H9 (cell line): Measurements from ENCODE around the gene LHFPL2. TPM values are rescaled to one million over a fixed set of nuclear protein-coding genes. Genes with fewer than 3 reads are reported as not detected.

ENCODE experiments used
- DNase-seq: peaks from one replicate; pipeline ENCODE4 v3.0.0-alpha.2; 2017
- H2AFZ ChIP-seq: one replicate; pipeline ENCODE4 v1.6.1; 2013; ENCODE audit warnings: mild to moderate bottlenecking, low read length, control low read depth, moderate library complexity
- H2AK5ac ChIP-seq: 2 replicates; pipeline ENCODE4 v1.6.1; 2013; ENCODE audit warnings: low read length, control low read depth, mixed read lengths; ENCODE audit not compliant: insufficient read length
- H2BK120ac ChIP-seq: one replicate; pipeline ENCODE4 v1.6.1; 2013; ENCODE audit warnings: low read depth, mild to moderate bottlenecking, low read length, control low read depth, inconsistent platforms; ENCODE audit not compliant: poor library complexity, severe bottlenecking
- H2BK12ac ChIP-seq: 2 replicates; pipeline ENCODE4 v1.6.1; 2013; ENCODE audit warnings: low read length, control low read depth, mixed read lengths, low read depth; ENCODE audit not compliant: insufficient read length
- H2BK15ac ChIP-seq: 2 replicates; pipeline ENCODE4 v1.6.1; 2013; ENCODE audit warnings: low read depth, low read length, control low read depth
- H2BK20ac ChIP-seq: one replicate; pipeline ENCODE4 v1.6.1; 2013; ENCODE audit warnings: low read depth, mild to moderate bottlenecking, low read length, control low read depth, inconsistent platforms; ENCODE audit not compliant: poor library complexity, severe bottlenecking
- H2BK5ac ChIP-seq: 2 replicates; pipeline ENCODE4 v1.6.1; 2013; ENCODE audit warnings: low read length, control low read depth, mixed read lengths; ENCODE audit not compliant: insufficient read length
- H3K14ac ChIP-seq: 2 replicates; pipeline ENCODE4 v1.6.1; 2013; ENCODE audit warnings: low read length, control low read depth; ENCODE audit not compliant: insufficient read depth
- H3K18ac ChIP-seq: 2 replicates; pipeline ENCODE4 v1.6.1; 2013; ENCODE audit warnings: low read depth, mild to moderate bottlenecking, mixed read lengths, low read length, control low read depth; ENCODE audit not compliant: insufficient read length
- H3K23ac ChIP-seq: 2 replicates; pipeline ENCODE4 v1.6.1; 2013; ENCODE audit warnings: low read length, control low read depth, mixed read lengths, low read depth; ENCODE audit not compliant: insufficient read length
- H3K23me2 ChIP-seq: 2 replicates; pipeline ENCODE4 v1.6.1; 2013; ENCODE audit warnings: low read depth, mild to moderate bottlenecking, mixed read lengths, low read length, control low read depth; ENCODE audit not compliant: insufficient read length, poor library complexity, severe bottlenecking
- H3K27ac ChIP-seq: 2 replicates; pipeline ENCODE4 v1.5.1; 2013; ENCODE audit warnings: low read length, control low read depth, mixed read lengths, low read depth; ENCODE audit not compliant: insufficient read length
- H3K27me3 ChIP-seq: 2 replicates; pipeline ENCODE4 v1.6.1; 2013; ENCODE audit warnings: low read length, control low read depth, inconsistent platforms; ENCODE audit not compliant: insufficient read depth
- H3K4ac ChIP-seq: 2 replicates; pipeline ENCODE4 v1.6.1; 2013; ENCODE audit warnings: low read depth, mild to moderate bottlenecking, control low read depth, inconsistent platforms, low read length, moderate library complexity
- H3K4me1 ChIP-seq: 2 replicates; pipeline ENCODE4 v1.6.1; 2013; ENCODE audit warnings: low read length, control low read depth, inconsistent platforms; ENCODE audit not compliant: insufficient read depth
- H3K4me2 ChIP-seq: 2 replicates; pipeline ENCODE4 v1.6.1; 2013; ENCODE audit warnings: low read length, control low read depth, mixed read lengths; ENCODE audit not compliant: insufficient read length, insufficient read depth
- H3K56ac ChIP-seq: 2 replicates; pipeline ENCODE4 v1.6.1; 2013; ENCODE audit warnings: low read depth, mild to moderate bottlenecking, mixed read lengths, low read length, control low read depth; ENCODE audit not compliant: insufficient read length
- H3K79me1 ChIP-seq: 2 replicates; pipeline ENCODE4 v1.6.1; 2013; ENCODE audit warnings: low read depth, mild to moderate bottlenecking, moderate library complexity, low read length, control low read depth, inconsistent platforms; ENCODE audit not compliant: insufficient read depth, poor library complexity, severe bottlenecking
- H3K79me2 ChIP-seq: 2 replicates; pipeline ENCODE4 v1.6.1; 2013; ENCODE audit warnings: low read length, control low read depth, inconsistent platforms; ENCODE audit not compliant: insufficient read depth
- H3K9ac ChIP-seq: 2 replicates; pipeline ENCODE4 v1.6.1; 2013; ENCODE audit warnings: low read length, control low read depth, mixed read lengths; ENCODE audit not compliant: insufficient read length; ENCODE audit errors: extremely low read depth
- H3K9me3 ChIP-seq: one replicate; pipeline ENCODE4 v1.6.1; 2013; ENCODE audit warnings: low read depth, low read length, inconsistent platforms; ENCODE audit not compliant: control insufficient read depth
- H3T11ph ChIP-seq: one replicate; pipeline ENCODE4 v1.6.1; 2013; ENCODE audit warnings: mild to moderate bottlenecking, low read length, control low read depth, inconsistent platforms
- H4K20me1 ChIP-seq: one replicate; pipeline ENCODE4 v1.6.1; 2013; ENCODE audit not compliant: control insufficient read depth, insufficient read length, insufficient read depth
- H4K5ac ChIP-seq: 2 replicates; pipeline ENCODE4 v1.6.1; 2013; ENCODE audit warnings: low read depth, mild to moderate bottlenecking, mixed read lengths, low read length, control low read depth; ENCODE audit not compliant: insufficient read length
- H4K8ac ChIP-seq: replicated peaks from 2 replicates; pipeline ENCODE4 v1.6.1; 2013; ENCODE audit warnings: low read length, control low read depth, mixed read lengths, low read depth; ENCODE audit not compliant: insufficient read length
- H4K91ac ChIP-seq: 2 replicates; pipeline ENCODE4 v1.6.1; 2013; ENCODE audit warnings: low read depth, mild to moderate bottlenecking, moderate library complexity, mixed read lengths, low read length, control low read depth; ENCODE audit not compliant: insufficient read length
- H3K27ac Mint-ChIP-seq, 3 experiments: 2 replicates in 2 of 3; 3 replicates in 1 of 3; pipeline ENCODE4 v1.8.0; 2020 to 2021; ENCODE audit warnings: mixed read lengths in 3 of 3, mild to moderate bottlenecking in 1 of 3, moderate library complexity in 1 of 3
- H3K27me3 Mint-ChIP-seq: 2 replicates; pipeline ENCODE4 v1.8.0; 2021; ENCODE audit warnings: low read depth, mild to moderate bottlenecking, moderate library complexity, mixed read lengths
- H3K36me3 Mint-ChIP-seq, 3 experiments: 2 replicates in 2 of 3; 3 replicates in 1 of 3; pipeline ENCODE4 v1.8.0; 2020 to 2021; ENCODE audit warnings: low read depth in 3 of 3, mixed read lengths in 3 of 3; ENCODE audit not compliant: insufficient read depth in 1 of 3
- H3K4me1 Mint-ChIP-seq, 2 experiments: 2 replicates each; pipeline ENCODE4 v1.8.0; 2020; ENCODE audit warnings: mixed read lengths in 2 of 2
- H3K4me3 Mint-ChIP-seq, 2 experiments: 2 replicates in 1 of 2; 3 replicates in 1 of 2; pipeline ENCODE4 v1.8.0; 2020 to 2021; ENCODE audit warnings: mild to moderate bottlenecking in 2 of 2, mixed read lengths in 2 of 2, moderate library complexity in 1 of 2
- H3K9me3 Mint-ChIP-seq, 2 experiments: 2 replicates in 1 of 2; 3 replicates in 1 of 2; pipeline ENCODE4 v1.8.0; 2020; ENCODE audit warnings: mild to moderate bottlenecking in 2 of 2, mixed read lengths in 2 of 2, moderate library complexity in 1 of 2
- CTCF ChIP-seq: fragments of 200-600 bp; sonication (generic); conservative IDR thresholded peaks from 3 replicates; pipeline ENCODE4 v1.8.0; 2021; ENCODE audit warnings: antibody characterized with exemption, mild to moderate bottlenecking
- WGBS: extraction: QIAGEN DNeasy Blood & Tissue Kit; methylation state at CpG from one replicate; pipeline ENCODE4 v1.1.7; 2013; ENCODE audit warnings: missing lambda C conversion rate, low lambda C conversion rate, mixed read lengths; ENCODE audit not compliant: insufficient read length; ENCODE audit errors: extremely low coverage; 5-methylcytosine and 5-hydroxymethylcytosine counted together
- total RNA-seq: library from RNA; stranded (reverse); gene quantifications from 2 replicates; pipeline ENCODE4 v1.2.1, GENCODE V29; 2021

Gene LHFPL2
- total RNA-seq, 1 experiment from 2014 or later, result 26.3 TPM

- peaks cover 49 to 50% of the 10 kb centered on the region in 2 experiments for H3K4me1 Mint-ChIP-seq
- Histone ChIP-seq H3K4ac (no peak overlapping the region), H3K56ac (no peak overlapping the region), H2BK120ac (no peak overlapping the region), H3K18ac (no peak overlapping the region), H3K79me2 (peaks cover 8% of the 10 kb centered on the region; the same call in 1 of the 2 replicates), H4K20me1 (no peaks in the 10 kb centered on the region), H2AFZ (no peak overlapping the region), H3K79me1 (peaks cover 15% of the 10 kb centered on the region), H3K23me2 (no peaks in the 10 kb centered on the region), H4K5ac (no peak overlapping the region), H3K14ac (no peak overlapping the region), H2BK5ac (no peak overlapping the region), H4K8ac (no peak overlapping the region), H3K27ac (no peak overlapping the region), H3K27me3 (no peaks in the 10 kb centered on the region), H2BK20ac (no peak overlapping the region), H3T11ph (no peak overlapping the region), H3K4me2 (no peak overlapping the region), H3K4me1 (peaks cover 16% of the 10 kb centered on the region; the same call in 1 of the 2 replicates), H3K9ac (no peak overlapping the region), H2BK15ac (no peak overlapping the region), H2BK12ac (no peak overlapping the region), H4K91ac (no peak overlapping the region), H2AK5ac (no peak overlapping the region), H3K23ac (no peak overlapping the region), H3K9me3 (no peaks in the 10 kb centered on the region)
- H3K27me3 Mint-ChIP-seq, result no peaks in the 10 kb centered on the region
- DNase-seq, result no peak
- no peak for TF ChIP-seq CTCF
- no peaks in the 10 kb centered on the region for H3K9me3 Mint-ChIP-seq
- no CpG with 5 or more reads among the region's 3 CpGs for WGBS
- peaks cover 5 to 23% (median 10%) of the 10 kb centered on the region in 3 experiments; a peak in 5 of 7 replicates for H3K36me3 Mint-ChIP-seq
- H3K4me3 Mint-ChIP-seq, result no peak overlapping the region
- no peak overlapping the region; a peak in 1 of 7 replicates for H3K27ac Mint-ChIP-seq
Measured at GRCh38 chr5:78594021-78594420, 54.6 kb downstream of the LHFPL2 start.
